ENCODE data around the gene BEST2. TPM values are rescaled to one million over a fixed set of nuclear protein-coding genes. Genes with fewer than 3 reads are reported as not detected.

Gene BEST2
- total RNA-seq, 1 donor from 2014 or later = not detected

DNA sequence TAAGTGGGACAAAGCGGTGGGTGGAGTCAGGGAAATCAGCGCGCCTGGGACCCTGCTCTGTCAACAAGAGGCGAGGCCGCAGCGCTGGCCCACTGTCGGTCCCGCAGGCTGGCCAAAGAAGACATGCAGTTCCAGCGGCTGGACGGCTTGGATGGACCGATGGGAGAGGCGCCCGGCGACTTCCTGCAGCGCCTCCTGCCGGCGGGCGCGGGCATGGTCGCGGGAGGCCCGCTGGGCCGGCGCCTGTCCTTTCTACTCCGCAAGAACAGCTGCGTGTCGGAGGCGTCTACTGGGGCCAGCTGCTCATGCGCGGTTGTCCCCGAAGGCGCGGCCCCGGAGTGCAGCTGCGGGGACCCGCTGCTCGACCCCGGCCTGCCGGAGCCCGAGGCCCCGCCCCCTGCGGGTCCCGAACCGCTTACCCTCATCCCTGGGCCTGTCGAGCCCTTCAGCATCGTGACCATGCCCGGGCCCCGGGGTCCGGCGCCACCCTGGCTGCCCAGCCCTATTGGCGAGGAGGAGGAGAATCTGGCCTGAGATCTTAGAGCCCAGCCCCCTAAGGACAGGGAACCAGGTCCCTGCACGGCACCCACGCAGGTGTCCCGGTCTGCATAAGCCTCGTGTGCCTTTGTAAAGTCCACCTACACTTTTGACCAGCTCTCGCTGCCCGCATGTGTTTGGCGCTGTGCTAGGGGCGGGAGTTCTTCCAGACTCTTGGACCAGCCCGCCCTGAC lies 6.1 kb downstream of the BEST2 start:
- Histone ChIP-seq H3K36me3 (no peaks in the 10 kb centered on the region), H3K4me1 (peaks cover 28% of the 10 kb centered on the region), H3K27ac (replicated peaks) (peak overlapping the region; percentile 70), H3K27me3 (ENCODE audit: low read depth) (peaks cover 30% of the 10 kb centered on the region), H3K9me3 (replicated peaks) (no peaks in the 10 kb centered on the region), H3K4me3 (peak overlapping the region; percentile 60)
- intact Hi-C loops (cut with micrococcal nuclease) = no loop called here
- TF ChIP-seq, protein P1, sequence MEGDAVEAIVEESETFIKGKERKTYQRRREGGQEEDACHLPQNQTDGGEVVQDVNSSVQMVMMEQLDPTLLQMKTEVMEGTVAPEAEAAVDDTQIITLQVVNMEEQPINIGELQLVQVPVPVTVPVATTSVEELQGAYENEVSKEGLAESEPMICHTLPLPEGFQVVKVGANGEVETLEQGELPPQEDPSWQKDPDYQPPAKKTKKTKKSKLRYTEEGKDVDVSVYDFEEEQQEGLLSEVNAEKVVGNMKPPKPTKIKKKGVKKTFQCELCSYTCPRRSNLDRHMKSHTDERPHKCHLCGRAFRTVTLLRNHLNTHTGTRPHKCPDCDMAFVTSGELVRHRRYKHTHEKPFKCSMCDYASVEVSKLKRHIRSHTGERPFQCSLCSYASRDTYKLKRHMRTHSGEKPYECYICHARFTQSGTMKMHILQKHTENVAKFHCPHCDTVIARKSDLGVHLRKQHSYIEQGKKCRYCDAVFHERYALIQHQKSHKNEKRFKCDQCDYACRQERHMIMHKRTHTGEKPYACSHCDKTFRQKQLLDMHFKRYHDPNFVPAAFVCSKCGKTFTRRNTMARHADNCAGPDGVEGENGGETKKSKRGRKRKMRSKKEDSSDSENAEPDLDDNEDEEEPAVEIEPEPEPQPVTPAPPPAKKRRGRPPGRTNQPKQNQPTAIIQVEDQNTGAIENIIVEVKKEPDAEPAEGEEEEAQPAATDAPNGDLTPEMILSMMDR (IDR thresholded peaks at IDR 0.05; ENCODE audit: borderline replicate concordance) = peak; percentile 90
- DNase-seq = peak; percentile 61

DNA sequence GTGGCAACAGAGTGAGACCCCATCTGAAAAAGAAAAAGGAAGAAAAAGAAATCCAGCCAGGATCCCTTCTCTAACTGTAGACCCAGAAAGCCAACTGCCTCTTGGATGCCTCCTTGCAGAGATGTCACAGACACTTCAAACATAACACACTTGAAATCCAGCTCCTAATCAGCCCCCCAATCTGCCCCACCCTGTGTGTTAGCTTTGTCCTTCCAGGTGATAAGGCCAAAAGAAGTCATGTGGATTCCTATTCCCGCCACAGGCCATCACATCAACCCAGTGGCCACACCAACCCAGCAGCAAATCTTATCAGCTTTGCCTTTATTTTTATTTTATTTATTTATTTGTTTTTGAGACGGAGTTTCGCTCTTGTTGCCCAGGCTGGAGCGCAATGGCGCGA lies 8.1 kb downstream of the BEST2 start:
- H3K27me3 ChIP-seq (ENCODE audit: low read depth) = peaks cover 10% of the 10 kb centered on the region
- peaks cover 10% of the 10 kb centered on the region for H3K36me3 ChIP-seq
- intact Hi-C loops (cut with micrococcal nuclease) = loop anchor here (10.0 kb wide), 1 partner anchor 85 kb away; no protein-coding TSS in a partner anchor
- no peaks in the 10 kb centered on the region for H3K9me3 ChIP-seq (replicated peaks)
- DNase-seq = no peak
- H3K27ac ChIP-seq (replicated peaks) = no peak overlapping the region
- no peak overlapping the region for H3K4me3 ChIP-seq
- H3K4me1 ChIP-seq = peaks cover 38% of the 10 kb centered on the region
- TF ChIP-seq, protein P1 (IDR thresholded peaks at IDR 0.05; ENCODE audit: borderline replicate concordance) = no peak

DNA sequence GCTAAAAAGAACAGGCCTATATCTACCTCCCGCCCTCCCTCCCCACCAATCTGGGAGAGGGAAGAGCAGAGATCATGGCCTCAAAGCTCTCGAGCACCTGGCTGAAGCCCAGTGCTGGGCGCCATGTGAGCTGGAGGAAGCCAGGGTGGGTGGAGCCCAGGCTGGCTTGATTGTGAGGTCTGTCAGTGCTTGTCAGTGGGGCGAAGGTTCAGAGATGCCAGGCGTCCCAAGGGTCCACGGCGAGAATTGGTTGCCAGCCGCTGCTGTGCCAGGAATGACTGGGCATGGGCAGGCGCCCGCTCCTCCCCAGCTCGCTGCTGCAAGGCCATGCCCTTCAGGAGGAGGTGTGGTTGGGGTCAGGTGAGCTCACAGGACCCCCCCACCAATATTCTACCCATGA lies 11.5 kb downstream of the BEST2 start:
- Histone ChIP-seq H3K36me3 (peaks cover 22% of the 10 kb centered on the region), H3K27me3 (ENCODE audit: low read depth) (no peaks in the 10 kb centered on the region), H3K27ac (replicated peaks) (peak overlapping the region; percentile 88), H3K4me1 (peaks cover 44% of the 10 kb centered on the region), H3K9me3 (replicated peaks) (no peaks in the 10 kb centered on the region), H3K4me3 (peak overlapping the region; percentile 23)
- peak; percentile 77 for DNase-seq
- intact Hi-C loops (cut with micrococcal nuclease) = loop anchor here (10.0 kb wide), 1 partner anchor 82 kb away; no protein-coding TSS in a partner anchor
- TF ChIP-seq, protein P1 (IDR thresholded peaks at IDR 0.05; ENCODE audit: borderline replicate concordance) = no peak

DNA sequence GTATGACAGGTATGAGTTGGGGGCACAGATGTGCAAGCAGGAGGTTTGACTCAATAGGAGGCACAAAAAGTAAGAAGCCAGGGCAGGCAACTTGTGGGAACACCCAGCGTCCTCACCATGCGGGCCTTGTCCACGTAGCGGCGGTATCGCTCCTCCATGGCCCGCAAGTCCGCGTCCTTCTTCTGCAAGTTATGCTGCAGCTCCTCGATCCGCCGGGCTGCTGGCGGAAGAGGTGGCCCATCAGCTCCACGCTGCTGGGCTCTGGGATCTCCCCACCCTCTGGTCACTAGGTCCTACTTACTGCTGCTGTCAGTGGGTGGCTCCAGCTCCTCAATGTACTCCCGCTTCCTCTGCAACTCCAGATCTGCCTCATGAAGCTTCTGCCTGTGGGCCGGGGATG lies 13.1 kb downstream of the BEST2 start:
- intact Hi-C loops (cut with micrococcal nuclease) = loop anchor here (10.0 kb wide), 1 partner anchor 80 kb away; no protein-coding TSS in a partner anchor
- Histone ChIP-seq H3K27me3 (ENCODE audit: low read depth) (no peaks in the 10 kb centered on the region), H3K36me3 (peaks cover 29% of the 10 kb centered on the region), H3K4me3 (no peak overlapping the region), H3K9me3 (replicated peaks) (no peaks in the 10 kb centered on the region), H3K4me1 (peaks cover 44% of the 10 kb centered on the region), H3K27ac (replicated peaks) (no peak overlapping the region)
- TF ChIP-seq, protein P1 (IDR thresholded peaks at IDR 0.05; ENCODE audit: borderline replicate concordance) = no peak
- DNase-seq = no peak

DNA sequence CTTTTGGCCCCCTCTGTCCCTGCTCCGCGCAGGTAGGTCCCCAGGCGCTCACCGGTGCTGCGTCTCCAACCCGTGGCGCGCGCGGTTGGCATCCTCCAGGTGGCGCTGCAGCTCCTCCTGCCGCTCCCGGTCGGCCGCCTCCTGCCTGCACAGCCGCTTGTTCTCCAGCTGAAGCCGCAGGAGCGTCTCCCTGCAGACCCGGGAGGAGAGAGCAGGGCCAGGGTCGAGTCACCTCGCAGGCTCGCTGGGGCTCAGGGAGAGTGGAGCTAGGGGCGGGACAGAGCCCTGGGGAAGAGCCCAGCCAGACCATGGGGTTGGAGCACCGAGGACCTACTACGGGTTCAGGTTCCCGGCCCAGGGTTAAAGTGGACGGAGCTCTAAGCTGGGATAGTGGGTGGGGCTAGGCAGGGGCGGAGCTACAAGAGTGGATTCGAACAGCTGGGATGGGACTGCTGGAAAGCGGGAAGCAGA lies 14.5 kb downstream of the BEST2 start:
- peak; percentile 90 for DNase-seq
- H3K36me3 ChIP-seq = peaks cover 43% of the 10 kb centered on the region
- H3K4me3 ChIP-seq = peak overlapping the region; percentile 64
- no peaks in the 10 kb centered on the region for H3K27me3 ChIP-seq (ENCODE audit: low read depth)
- H3K4me1 ChIP-seq = peaks cover 45% of the 10 kb centered on the region
- TF ChIP-seq, protein P1 (IDR thresholded peaks at IDR 0.05; ENCODE audit: borderline replicate concordance) = peak; percentile 98
- no peaks in the 10 kb centered on the region for H3K9me3 ChIP-seq (replicated peaks)
- peak overlapping the region; percentile 82 for H3K27ac ChIP-seq (replicated peaks)
- intact Hi-C loops (cut with micrococcal nuclease) = loop anchor here (10.0 kb wide), 1 partner anchor 79 kb away; no protein-coding TSS in a partner anchor
